Heart right ventricle (tissue), 16 donors: ENCODE data around the gene ELMO1. TPM values are rescaled to one million over a fixed set of nuclear protein-coding genes. Genes with fewer than 3 reads are reported as not detected.

Experiments used
- ATAC-seq, 8 donors: fragments of 200-7000 bp; cut with Tn5 transposase; one replicate each; pipeline ENCODE4 v1.9.1; 2020; ENCODE audit warnings: mild to moderate bottlenecking in 8 of 8, moderate library complexity in 8 of 8, moderate number of reproducible peaks in 1 of 8
- DNase-seq, 2 donors: peaks; one replicate each; pipeline ENCODE4 v3.0.0-alpha.2; 2020
- H3K27ac ChIP-seq, 10 donors: fragments of 200-600 bp; sonication (generic) in 2 of 10; one replicate each; pipeline versions ENCODE4 v1.5.0 to v1.8.0; 2020 to 2022; ENCODE audit warnings: mild to moderate bottlenecking in 3 of 10
- H3K27me3 ChIP-seq, 7 donors: fragments of 200-600 bp; one replicate each; pipeline ENCODE4 v1.8.0; 2021 to 2022; ENCODE audit warnings: mild to moderate bottlenecking in 2 of 7
- H3K36me3 ChIP-seq, 9 donors: fragments of 200-600 bp; sonication (generic) in 1 of 9; one replicate each; pipeline versions ENCODE4 v1.5.0 to v1.8.0; 2020 to 2022; ENCODE audit warnings: mild to moderate bottlenecking in 2 of 9
- H3K4me1 ChIP-seq, 9 donors: fragments of 200-600 bp; sonication (generic) in 1 of 9; one replicate each; pipeline versions ENCODE4 v1.5.0 to v1.8.0; 2020 to 2022; ENCODE audit warnings: mild to moderate bottlenecking in 4 of 9
- H3K4me3 ChIP-seq, 10 donors: fragments of 200-600 bp; sonication (generic) in 2 of 10; one replicate each; pipeline versions ENCODE4 v1.5.0 to v1.8.0; 2020 to 2022; ENCODE audit warnings: mild to moderate bottlenecking in 7 of 10, moderate library complexity in 2 of 10
- H3K9me3 ChIP-seq, 11 donors: fragments of 200-600 bp in 10 of 11; sonication (generic) in 2 of 11; one replicate each; pipeline versions ENCODE4 v1.5.0 to v1.8.0; 2013 to 2022; ENCODE audit warnings: mild to moderate bottlenecking in 2 of 11, control low read depth in 1 of 11, moderate library complexity in 1 of 11
- WGBS, 2 donors: extraction: QIAGEN DNeasy Blood & Tissue Kit; methylation state at CpG; one replicate each; pipeline ENCODE4 v1.1.7; 2013; ENCODE audit warnings: inconsistent platforms in 1 of 2; 5-methylcytosine and 5-hydroxymethylcytosine counted together
- intact Hi-C, 10 donors: fragments of 100-400 bp; cut with DNase I; formaldehyde crosslinking; loops; one replicate each; pipeline versions ENCODE4 v1.11.1 to v1.14.2; 2022
- polyA plus RNA-seq, 2 donors: library from polyadenylated mRNA; stranded (reverse); fragments of 200-250 nt; gene quantifications; one replicate each; pipeline ENCODE4 v1.2.3, GENCODE V29; 2013
- total RNA-seq, 10 donors: library from RNA; stranded (reverse); fragmentation: NEBNext Ultra II Directional in 3 of 10; extraction: Animal tissue kit (Norgen Biotek cat#: 25700) in 3 of 10; gene quantifications; one replicate each; pipeline versions ENCODE4 v1.2.1 to v1.2.4, GENCODE V29; 2021 to 2023
- TF ChIP-seq, protein P1 (sequence below), 9 donors: fragments of 200-600 bp; sonication (generic) in 2 of 9; IDR thresholded peaks; one replicate each; pipeline versions ENCODE4 v1.5.0 to v1.8.0; 2021 to 2022; ENCODE audit warnings: antibody characterized with exemption in 9 of 9, mild to moderate bottlenecking in 5 of 9, moderate library complexity in 1 of 9
- donor health status: Arrhythmogenic right ventricular cardiomyopathy.
- donor health status: ischemic (EF 13 %, LVEDD 7.1; RV severe dilation, severe dysfunction).
- donor health status: healthy with polysubstance abuse.
- donor health status: DM: no; HTN: yes; CAD: no.
- donor health status: DM: no; HTN: no; CAD: no.
- donor health status: ischemic (EF 25% LVEDD 6.9; RV normal size, moderate dysfunction).
- donor health status: ischemic (EF 25% LVEDD 5.7; RV mildly dilated, moderate dysfunction).
- donor health status: healthy.
- donor health status: DM: yes; HTN: yes; CAD: no.
- donor health status: Ischemic cardiomyopathy.
- donor health status: ischemic (EF 35%, LVEDD 5.7; RV mildly dilated, moderate dysfunction).
- donor health status: nonischemic (EF 11% LVEDD 7.7; RV severe dilation, severe dysfunction).
- donor health status: DM: yes; HTN: yes; CAD: no.
- donor health status: PGD.
- donor health status: ischemic (EF 29% LVEDD 5.4; RV normal size, mild dysfunction).
- donor health status: nonischemic (EF 23%, LVEDD 6.1; RV moderate dilation, normal function).

The ELMO1 gene
- total and polyA plus RNA-seq, 12 donors = 8.5 to 18.0 (median 13.9) TPM

DNA sequence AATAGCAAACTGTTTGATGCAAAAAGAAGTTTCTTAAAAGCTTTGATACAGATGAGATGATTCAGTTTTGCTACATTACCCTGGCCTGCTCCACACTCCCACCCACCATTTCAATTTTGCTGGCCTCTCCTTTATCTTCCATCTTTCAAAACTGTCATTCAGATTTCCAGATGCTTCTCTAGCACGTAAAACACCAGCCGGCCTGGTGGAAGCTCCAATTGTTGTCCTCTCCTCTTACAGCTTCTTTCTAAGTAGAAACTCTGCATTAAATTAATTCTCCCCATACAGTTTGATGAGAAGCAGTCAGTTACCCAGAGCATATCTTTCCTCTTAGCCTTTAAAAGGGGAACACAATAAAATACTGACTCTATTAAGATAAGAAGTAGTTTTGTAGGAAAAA is 34.3 kb upstream of the ELMO1 start:
- Histone ChIP-seq H3K27ac (no peak overlapping the region), H3K4me1 (peaks cover 0 to 15% (median 0%) of the 10 kb centered on the region in 9 donors), H3K27me3 (peaks cover 0 to 9% (median 0%) of the 10 kb centered on the region in 7 donors), H3K9me3 (peaks cover 0 to 6% (median under 1%) of the 10 kb centered on the region in 11 donors), H3K4me3 (no peak overlapping the region), H3K36me3 (no peaks in the 10 kb centered on the region)
- TF ChIP-seq, protein P1, sequence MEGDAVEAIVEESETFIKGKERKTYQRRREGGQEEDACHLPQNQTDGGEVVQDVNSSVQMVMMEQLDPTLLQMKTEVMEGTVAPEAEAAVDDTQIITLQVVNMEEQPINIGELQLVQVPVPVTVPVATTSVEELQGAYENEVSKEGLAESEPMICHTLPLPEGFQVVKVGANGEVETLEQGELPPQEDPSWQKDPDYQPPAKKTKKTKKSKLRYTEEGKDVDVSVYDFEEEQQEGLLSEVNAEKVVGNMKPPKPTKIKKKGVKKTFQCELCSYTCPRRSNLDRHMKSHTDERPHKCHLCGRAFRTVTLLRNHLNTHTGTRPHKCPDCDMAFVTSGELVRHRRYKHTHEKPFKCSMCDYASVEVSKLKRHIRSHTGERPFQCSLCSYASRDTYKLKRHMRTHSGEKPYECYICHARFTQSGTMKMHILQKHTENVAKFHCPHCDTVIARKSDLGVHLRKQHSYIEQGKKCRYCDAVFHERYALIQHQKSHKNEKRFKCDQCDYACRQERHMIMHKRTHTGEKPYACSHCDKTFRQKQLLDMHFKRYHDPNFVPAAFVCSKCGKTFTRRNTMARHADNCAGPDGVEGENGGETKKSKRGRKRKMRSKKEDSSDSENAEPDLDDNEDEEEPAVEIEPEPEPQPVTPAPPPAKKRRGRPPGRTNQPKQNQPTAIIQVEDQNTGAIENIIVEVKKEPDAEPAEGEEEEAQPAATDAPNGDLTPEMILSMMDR (IDR thresholded peaks at IDR 0.05) = no peak
- ATAC-seq = no peak
- no peak for DNase-seq
- intact Hi-C loops = no loop called here
- 76 to 79% methylated on average over 2 of the region's 2 CpGs for WGBS, 2 donors

DNA sequence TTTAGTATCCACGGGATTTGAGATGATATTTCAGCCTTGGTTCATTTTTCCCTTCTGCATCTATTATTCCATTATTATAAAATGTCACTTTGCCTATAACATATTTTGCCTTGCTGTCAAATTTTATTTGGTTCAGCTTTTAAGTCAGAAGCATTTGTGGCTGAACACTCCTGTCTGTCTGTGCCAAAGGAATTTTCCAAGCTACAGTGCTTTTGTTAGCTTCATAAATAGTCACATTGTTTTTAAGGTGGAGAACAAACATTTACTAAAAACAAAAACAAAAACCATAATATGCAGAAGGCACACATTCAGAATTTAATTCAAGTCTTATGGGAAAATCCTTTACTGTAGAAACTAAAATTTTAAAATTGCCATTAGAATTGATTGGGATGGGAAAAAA is 33.8 kb upstream of the ELMO1 start:
- 53 to 80% methylated on average over 1 of the region's 1 CpG for WGBS, 2 donors
- TF ChIP-seq, protein P1 (IDR thresholded peaks at IDR 0.05) = no peak
- Histone ChIP-seq H3K9me3 (peaks cover 0 to 2% (median 0%) of the 10 kb centered on the region in 11 donors), H3K27me3 (peaks cover 0 to 9% (median 0%) of the 10 kb centered on the region in 7 donors), H3K4me1 (peaks cover 0 to 17% (median 2%) of the 10 kb centered on the region in 9 donors), H3K4me3 (no peak overlapping the region), H3K36me3 (no peaks in the 10 kb centered on the region), H3K27ac (no peak overlapping the region)
- intact Hi-C loops = no loop called here
- no peak for DNase-seq
- ATAC-seq = no peak

DNA sequence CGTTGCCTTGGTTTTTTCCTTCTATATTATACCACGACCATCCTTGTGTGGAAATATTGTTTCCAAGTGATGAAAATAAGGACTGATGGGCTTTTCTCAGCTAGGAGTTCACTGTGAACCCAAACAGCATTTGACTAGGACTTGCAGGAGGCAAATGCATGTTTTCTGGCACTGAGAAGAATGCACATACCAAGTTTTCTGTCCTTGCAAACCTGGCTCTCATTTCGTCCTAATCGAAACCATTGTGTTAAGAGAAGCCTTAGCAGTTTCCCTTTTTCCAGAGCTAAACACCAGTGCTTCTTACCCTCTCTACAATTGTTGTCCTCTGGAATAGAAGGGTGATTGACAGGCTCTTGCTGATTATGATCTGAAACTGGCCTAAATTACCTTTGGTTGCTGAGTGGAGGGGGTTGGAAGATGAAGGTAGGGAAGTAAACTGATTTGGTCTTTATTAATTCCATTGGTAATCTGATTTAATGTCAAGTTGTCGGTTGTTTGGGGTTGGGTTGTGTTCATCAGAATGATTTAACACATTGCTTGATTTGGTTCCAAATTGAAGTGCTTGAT is 33.1 kb upstream of the ELMO1 start:
- Histone ChIP-seq H3K4me1 (peaks cover 0 to 24% (median 5%) of the 10 kb centered on the region in 9 donors), H3K27me3 (peaks cover 0 to 9% (median 0%) of the 10 kb centered on the region in 7 donors), H3K36me3 (no peaks in the 10 kb centered on the region), H3K27ac (no peak overlapping the region), H3K4me3 (no peak overlapping the region), H3K9me3 (no peaks in the 10 kb centered on the region)
- 85% methylated on average over 5 of the region's 5 CpGs for WGBS, 2 donors
- DNase-seq (no peak), ATAC-seq (no peak)
- intact Hi-C loops = no loop called here
- TF ChIP-seq, protein P1 (IDR thresholded peaks at IDR 0.05) = no peak

DNA sequence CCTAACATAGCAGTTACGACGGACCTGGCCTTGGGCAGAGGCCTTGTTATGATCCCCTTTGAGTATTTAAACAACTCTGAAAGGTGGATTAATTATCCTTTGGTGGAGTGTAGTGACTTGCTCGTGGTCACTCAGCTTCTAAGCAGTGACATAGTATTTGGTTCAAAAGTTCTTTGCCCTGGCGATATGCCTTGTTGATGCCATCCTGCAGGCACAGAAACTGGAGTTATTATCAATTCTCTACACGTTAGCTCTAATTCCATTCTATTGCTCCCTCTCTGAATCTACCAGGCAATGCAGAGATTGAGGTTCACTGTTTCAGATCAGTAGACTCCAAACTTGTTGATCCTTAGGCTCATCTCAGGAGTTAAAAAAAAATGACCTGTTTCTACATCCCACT is 32.5 kb upstream of the ELMO1 start:
- no peaks in the 10 kb centered on the region for H3K36me3 ChIP-seq
- DNase-seq (no peak), ATAC-seq (no peak)
- peaks cover 0 to 9% (median 0%) of the 10 kb centered on the region in 7 donors for H3K27me3 ChIP-seq
- H3K4me1 ChIP-seq = peaks cover 0 to 29% (median 7%) of the 10 kb centered on the region in 9 donors
- H3K27ac ChIP-seq = peak overlapping the region in 2 of 10 donors; percentile 2 to 10
- H3K9me3 ChIP-seq = no peaks in the 10 kb centered on the region
- intact Hi-C loops = no loop called here
- TF ChIP-seq, protein P1 (IDR thresholded peaks at IDR 0.05) = no peak
- no peak overlapping the region for H3K4me3 ChIP-seq
- 79 to 84% methylated on average over 5 of the region's 5 CpGs for WGBS, 2 donors
